HTR-8/SVneo (cell line): ENCODE measurements around the gene TRIM66.
A peak's percentile ranks its signal among the peaks of the same experiment; 100 is the strongest.
"Not testable (repeated sequence)": the region's sequence is repeated elsewhere in the genome, so short reads cannot be mapped to it uniquely, and the experiment has no call there.

Experiments used
- DNase-seq: peaks from one replicate; pipeline ENCODE4 v3.0.0; 2011; ENCODE audit warnings: low spot score, mixed read lengths; ENCODE audit not compliant: insufficient read length
- FAIRE-seq: peaks from 2 replicates; lab custom pipeline; 2011; peaks lifted over from hg19 to GRCh38; lab: Jason Lieb, UNC

TRIM66 gene

DNA sequence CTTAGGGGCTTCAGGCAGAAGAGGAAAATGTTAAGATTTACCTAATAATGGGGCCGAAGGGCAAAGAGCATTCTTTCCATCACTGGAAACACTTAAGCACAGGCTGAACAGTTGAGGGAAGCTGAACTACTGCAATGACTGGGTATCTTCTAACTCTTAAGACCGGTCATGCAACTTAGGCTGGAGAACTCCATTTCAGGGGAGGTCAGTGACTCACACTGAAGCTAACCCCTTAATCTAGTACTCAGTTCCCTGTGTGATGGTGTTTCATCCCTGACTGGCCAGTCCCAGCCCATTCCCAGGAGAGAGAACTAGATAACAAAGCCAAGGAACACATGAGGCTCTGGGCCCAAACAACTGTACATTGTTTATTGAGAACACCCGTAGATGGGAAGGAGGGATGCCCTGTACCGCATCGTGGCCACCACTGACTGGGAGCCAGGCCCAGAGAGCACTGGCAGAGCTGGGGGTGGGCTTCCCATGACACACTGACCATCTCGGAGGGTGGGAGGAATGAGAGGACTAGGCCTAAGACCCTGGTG lies 10.6 kb upstream of the TRIM66 start:
- DNase-seq (no peak), FAIRE-seq (no peak)

- no peak for DNase-seq
- no peak for FAIRE-seq
Measured at GRCh38 chr11:8692417-8692816, 10.0 kb upstream of the TRIM66 start.

DNA sequence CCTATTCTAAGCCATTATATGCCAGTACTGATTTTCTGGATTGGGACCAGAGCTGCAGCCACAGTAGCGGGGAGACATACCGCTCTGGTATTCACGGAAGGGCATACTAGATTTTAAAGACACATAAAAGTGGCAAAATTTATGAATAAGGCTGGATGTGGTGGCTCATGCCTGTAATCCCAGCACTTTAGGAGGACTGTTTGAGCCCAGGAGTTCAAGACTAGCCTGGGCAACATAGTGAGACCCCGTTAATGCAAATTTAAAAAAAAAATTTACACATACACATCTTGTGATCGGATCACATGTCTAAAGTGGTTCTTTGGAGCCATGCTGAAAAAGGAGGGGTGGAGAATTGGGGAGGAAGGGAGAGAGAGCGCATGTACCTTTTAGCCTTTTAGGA lies 9.1 kb upstream of the TRIM66 start:
- DNase-seq = no peak

DNA sequence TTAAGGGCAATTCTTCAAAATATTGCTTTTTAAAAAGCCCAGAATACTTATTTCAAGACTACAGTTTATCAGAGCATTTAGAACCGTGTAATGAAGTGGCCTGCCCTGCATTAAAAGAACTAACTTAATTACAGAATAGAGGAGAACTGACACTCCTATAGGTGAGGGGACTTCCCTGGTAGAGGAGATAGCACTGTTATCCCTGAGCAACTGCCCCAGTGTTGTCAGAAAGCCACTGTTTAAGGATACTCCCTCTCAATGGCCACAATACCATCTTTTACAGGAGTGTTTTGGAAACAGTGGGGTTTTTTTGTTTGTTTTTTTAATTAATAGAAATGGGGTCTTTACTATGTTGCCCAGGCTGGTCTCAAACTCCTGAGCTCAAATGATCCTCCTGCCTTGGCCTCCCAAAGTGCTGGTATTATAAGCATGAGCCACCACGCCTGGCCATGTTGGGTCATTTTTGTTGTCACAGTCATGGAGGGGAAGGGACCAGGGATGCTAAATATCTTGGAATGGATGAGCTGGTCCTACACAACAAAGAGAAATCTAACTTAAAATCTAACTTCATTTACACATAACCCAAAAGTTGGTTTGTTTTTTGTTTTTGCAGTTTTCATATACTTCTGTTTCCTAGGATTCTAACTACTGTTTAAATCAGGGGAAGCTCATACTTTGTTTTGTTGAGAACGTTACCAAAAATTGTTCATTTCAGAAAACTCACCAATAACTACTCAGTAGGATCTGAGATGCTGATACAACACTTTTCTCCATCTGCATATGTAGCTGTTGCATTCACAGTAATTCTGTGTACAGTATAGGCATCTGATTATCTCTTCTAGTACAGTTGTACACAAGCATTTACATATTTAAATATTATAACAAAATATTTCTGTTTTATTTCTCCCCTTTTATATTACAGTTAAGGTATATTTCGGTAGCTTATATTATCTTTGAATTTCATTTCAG lies 8.2 kb upstream of the TRIM66 start:
- FAIRE-seq (no peak), DNase-seq (no peak)

More for the DNA sequence above, 9.1 kb upstream of the TRIM66 start:
- FAIRE-seq = no peak

DNA sequence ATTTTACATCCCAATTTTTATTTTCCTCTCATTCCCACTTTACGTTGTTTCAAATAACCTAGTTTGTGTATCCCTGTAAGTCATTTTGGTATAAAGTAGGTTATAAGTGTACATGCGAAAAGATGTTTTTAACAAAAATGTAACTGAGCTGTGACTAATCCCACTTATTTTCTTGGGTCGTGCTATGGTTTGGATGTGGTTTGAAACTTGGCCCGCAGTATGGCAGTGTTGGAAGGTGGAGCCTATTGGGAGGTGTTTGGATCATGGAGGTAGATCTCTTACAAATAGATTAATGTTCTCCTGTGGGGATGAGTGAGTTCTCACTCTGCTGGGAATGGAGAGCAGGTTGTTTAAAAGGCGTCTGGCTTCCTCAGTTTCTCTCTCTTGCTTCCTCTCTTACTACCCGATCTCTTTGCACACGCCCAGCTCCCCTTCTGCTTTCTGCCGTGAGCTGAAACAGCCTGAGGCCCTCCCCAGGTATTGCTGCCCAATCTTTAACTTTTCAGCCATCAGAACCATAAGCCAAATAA lies 7.3 kb upstream of the TRIM66 start:
- FAIRE-seq (no peak), DNase-seq (no peak)

- DNase-seq (peak; percentile 95), FAIRE-seq (peak; percentile 54)
Measured at GRCh38 chr11:8688414-8689362, 6.2 kb upstream of the TRIM66 start.

GRCh38 chr11:8686325-8686724 lies 3.9 kb upstream of the TRIM66 start:
- DNase-seq (no peak), FAIRE-seq (no peak)

DNA sequence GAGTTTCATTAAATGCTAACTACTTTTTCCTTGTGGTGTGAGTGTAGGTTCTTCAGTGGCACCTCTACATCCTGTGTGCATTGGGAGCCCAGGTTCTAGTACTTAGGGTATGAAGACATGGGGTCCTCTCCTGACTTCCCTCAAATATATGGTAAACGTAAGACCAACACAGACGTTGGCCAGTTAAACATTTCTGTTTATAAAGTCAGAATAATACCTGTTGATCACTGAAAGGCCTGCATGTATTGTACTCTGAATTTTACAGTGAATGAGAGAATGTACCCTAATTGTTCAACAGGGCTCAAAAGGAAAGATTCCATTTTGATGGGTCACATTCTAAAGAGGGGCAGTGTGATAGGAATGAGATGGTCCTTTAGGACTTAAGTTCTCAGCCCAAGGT lies 3.4 kb upstream of the TRIM66 start:
- DNase-seq = no peak
- no peak for FAIRE-seq

DNA sequence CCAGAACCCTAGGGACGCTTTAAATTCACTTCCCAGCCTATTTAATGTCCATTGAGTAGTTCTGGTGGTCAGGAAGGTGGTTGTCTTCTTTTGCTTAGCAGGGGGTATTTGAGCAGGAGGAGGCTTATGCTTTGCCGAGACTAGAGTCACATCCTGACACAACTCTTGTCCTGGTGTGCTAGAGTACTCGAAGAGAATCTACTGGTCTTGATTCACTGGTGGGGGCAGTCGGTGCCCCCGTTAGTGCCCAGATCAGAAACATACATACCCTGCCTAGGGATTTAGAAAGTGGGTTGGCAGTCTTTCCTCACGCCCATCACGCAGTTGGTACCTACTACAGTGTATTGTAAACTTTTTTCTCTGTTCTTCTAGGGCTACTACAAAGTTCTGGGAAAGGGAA lies 2.8 kb upstream of the TRIM66 start:
- no peak for FAIRE-seq
- no peak for DNase-seq

DNA sequence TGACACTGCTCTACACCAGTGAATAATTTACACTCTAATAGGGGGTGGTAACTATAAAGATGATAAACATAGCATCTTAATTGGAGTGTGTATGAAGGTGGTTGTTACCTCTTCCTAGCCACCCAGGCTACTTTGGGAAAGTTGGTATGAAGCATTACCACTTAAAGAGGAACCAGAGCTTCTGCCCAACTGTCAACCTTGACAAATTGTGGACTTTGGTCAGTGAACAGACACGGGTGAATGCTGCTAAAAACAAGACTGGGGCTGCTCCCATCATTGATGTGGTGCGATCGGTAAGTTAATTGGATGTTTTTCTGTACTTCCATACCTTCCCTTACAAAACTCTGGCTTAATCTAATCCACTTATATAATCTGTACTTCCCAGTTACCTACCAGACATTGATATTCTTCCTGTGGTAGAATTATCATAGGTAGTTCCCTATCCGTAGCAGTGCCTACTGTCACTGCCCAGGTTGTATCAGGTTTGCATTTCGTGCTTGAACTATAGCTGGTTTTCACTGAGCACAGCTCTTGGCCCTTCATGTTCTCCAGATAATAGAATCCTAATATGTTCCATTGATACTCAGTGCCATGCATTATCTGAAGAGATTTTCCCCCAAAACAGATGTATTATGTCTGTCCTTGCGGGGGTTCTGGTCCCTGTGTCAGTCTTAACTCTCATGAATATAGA lies 2.3 kb upstream of the TRIM66 start:
- DNase-seq (no peak), FAIRE-seq (no peak)

GRCh38 chr11:8683115-8683807 lies 796 bp upstream of the TRIM66 start:
- no peak for FAIRE-seq
- DNase-seq = no peak

DNA sequence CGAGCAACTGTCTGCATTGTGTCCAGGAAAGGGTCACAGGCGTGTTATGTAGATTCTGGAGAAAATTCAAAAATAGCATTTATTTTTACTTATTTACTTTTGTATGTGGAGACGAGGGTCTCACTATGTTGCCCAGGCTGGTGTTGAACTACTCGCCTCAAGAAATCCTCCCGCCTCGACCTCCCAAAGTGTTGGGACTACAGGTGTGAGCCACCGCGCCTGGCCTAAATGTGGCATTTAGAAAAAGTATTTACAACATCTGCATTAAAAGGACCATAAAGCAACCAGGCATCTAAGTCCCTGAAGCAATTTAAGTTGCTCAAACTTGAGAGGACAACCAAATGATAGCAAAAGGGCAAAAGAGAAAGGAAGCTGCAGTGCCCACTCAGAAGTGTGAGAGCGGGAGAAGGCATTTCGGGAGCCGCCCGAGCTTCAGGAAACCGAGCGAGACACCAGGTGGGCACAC lies 595 bp downstream of the TRIM66 start:
- FAIRE-seq = no peak
- peak; percentile 12 for DNase-seq

DNA sequence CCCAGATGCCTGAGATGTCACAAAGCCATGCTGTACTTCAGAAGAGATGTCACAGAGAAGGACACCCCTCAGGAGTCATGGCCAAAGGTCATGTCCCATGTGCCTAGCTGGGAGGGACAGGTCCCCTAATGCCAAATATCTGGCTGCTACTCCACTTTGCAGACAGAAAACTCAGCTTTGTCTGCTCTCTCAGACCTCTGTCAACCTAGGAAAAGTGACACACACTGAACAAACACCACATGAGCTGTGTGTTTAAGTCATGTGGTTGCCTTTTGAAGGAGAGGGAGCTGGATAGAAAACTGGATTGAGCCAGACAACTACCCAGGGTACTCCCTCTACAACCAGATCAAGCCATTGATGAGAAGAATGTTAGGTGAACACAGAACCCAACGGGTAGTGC lies 3.5 kb downstream of the TRIM66 start:
- DNase-seq = no peak

DNA sequence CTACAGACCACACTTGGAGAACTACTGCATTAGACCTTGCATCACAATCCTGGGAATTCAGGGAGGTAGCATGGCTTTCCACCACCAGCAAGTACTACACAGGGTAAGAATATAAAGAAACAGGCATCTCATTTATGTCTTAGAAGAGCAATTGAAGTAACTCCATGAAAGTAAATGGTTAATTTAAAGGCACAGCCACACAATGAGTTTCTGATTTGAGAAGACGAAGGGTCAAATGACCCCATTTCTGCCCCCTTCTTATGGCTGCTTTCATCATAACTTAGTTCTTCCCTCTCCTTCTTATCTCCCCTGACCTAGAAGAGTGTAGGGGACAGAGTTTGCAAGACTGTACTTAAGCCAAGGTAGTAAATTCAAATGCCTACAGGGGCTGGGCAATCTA lies 6.0 kb downstream of the TRIM66 start:
- FAIRE-seq = no peak

More for the DNA sequence above, 3.5 kb downstream of the TRIM66 start:
- FAIRE-seq = no peak

DNA sequence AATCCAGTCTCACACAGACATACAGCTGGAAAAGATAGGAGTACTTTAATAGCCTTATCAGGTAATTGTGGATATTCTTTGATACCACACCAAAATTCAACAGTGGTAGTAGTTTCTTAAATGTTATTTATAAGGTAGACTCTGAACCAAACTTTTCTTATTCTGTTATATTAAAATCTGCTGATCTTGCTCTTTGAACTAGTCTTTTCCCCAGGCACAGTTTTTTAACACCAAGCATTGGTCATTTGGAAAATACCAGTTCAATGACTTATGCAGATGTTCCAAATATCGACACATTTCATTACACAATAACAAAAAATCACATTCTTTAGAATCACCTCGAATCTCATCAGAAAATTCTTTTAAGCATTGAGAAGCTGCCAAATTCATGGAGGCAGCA lies 7.6 kb downstream of the TRIM66 start:
- DNase-seq (no peak), FAIRE-seq (no peak)

More for the DNA sequence above, 6.0 kb downstream of the TRIM66 start:
- no peak for DNase-seq

GRCh38 chr11:8672346-8672745 lies 10.1 kb downstream of the TRIM66 start:
- no peak for DNase-seq
- FAIRE-seq = no peak

GRCh38 chr11:8671651-8672062 lies 10.8 kb downstream of the TRIM66 start:
- DNase-seq (no peak), FAIRE-seq (peak; percentile 4)

DNA sequence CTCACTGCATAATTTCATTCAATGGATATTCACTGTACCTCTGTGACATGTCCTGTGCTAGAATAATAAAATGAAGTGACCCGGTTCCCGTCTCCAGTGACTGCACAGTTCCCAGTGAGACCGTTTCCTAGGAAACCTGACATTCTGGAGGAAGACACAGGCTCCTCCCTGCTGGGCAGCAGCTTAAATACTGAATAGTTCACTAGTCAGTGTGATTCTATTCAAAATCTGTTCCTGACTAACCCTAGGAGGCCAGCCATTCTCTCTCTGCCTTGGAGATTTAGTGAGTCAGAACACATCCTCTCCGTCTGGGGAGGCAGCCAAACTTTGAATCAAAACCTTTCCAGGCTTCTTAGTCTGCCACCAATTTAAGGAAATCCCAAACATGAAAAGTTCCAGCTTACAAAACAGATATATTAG lies 11.3 kb downstream of the TRIM66 start:
- FAIRE-seq (peak; percentile 64), DNase-seq (peak; percentile 52)

DNA sequence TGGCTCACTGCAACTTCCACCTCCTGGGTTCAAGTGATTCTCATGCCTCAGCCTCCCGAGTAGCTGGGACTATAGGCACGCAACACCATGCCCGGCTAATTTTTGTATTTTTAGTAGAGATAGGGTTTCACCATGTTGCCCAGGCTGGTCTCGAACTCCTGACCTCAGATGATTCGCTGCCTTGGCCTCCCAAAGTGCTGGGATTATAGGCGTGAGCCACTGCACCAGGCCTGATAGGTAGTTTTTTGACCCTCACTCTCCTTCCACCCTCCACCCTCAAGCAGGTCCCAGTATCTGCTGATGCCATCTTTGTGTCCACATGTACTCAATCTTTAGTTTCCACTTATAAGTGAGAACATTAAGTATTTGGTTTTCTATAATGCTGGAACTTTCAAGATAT lies 12.4 kb downstream of the TRIM66 start:
- not testable (repeated sequence) for FAIRE-seq

More for the DNA sequence above, 12.4 kb downstream of the TRIM66 start:
- DNase-seq = not testable (repeated sequence)
